Posterior cingulate gyrus (tissue), 11 donors: Measurements from ENCODE around the gene DAP.
"Not testable (repeated sequence)": the region's sequence is repeated elsewhere in the genome, so short reads cannot be mapped to it uniquely, and the experiment has no call there.

Source experiments
- DNase-seq, 10 donors: peaks; one replicate each; pipeline versions ENCODE4 v3.0.0 to v3.0.0-alpha.2; 2020 to 2021; ENCODE audit warnings: mixed read lengths in 3 of 10
- intact Hi-C: fragments of 100-400 bp; cut with DNase I; formaldehyde crosslinking; loops from one replicate; pipeline ENCODE4 v1.15.1; 2023

DAP gene

GRCh38 chr5:10678244-10678643 is 82.8 kb downstream of the DAP start:
- intact Hi-C loops, result no loop called here
- DNase-seq, result peak in 1 of 10 donors; percentile 26

- DNase-seq, result peak in 2 of 10 donors; percentile 13 to 36
- intact Hi-C loops, result no loop called here
These were observed 83.5 kb downstream of the DAP start for GRCh38 chr5:10677533-10677932.

- intact Hi-C loops, result no loop called here
These were observed 84.1 kb downstream of the DAP start for GRCh38 chr5:10676946-10677345.

GRCh38 chr5:10676224-10676623 is 84.8 kb downstream of the DAP start:
- peak in 2 of 10 donors; percentile 6 to 54 for DNase-seq
- intact Hi-C loops, result no loop called here

More at GRCh38 chr5:10676946-10677345, 84.1 kb downstream of the DAP start:
- no peak for DNase-seq

GRCh38 chr5:10675177-10675700 is 85.8 kb downstream of the DAP start:
- intact Hi-C loops, result no loop called here
- DNase-seq, result peak in 1 of 10 donors; percentile 75

GRCh38 chr5:10674582-10674981 is 86.5 kb downstream of the DAP start:
- intact Hi-C loops, result no loop called here

DNA sequence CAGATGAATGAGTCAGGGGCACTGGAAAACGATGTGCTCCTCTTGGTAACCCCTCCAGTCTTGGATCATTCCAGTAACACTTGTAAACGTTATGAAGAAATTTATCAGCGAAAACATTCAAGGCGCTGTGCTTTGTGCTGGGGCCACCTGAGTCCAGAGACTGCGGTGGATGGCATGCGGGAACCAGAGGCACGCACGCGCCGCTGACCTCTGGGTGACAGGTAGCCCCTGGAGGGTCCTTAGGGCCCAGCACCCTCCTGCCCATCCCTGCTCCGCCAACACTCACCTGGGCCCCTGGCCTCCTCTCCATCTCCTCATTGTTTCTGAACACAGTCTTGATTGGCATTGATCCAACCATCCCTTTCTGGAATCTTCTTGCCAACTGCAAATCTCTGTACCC is 86.9 kb downstream of the DAP start:
- intact Hi-C loops, result no loop called here
- peak in 1 of 10 donors; percentile 70 for DNase-seq

More at GRCh38 chr5:10674582-10674981, 86.5 kb downstream of the DAP start:
- DNase-seq, result peak in 2 of 10 donors; percentile 1 to 61

DNA sequence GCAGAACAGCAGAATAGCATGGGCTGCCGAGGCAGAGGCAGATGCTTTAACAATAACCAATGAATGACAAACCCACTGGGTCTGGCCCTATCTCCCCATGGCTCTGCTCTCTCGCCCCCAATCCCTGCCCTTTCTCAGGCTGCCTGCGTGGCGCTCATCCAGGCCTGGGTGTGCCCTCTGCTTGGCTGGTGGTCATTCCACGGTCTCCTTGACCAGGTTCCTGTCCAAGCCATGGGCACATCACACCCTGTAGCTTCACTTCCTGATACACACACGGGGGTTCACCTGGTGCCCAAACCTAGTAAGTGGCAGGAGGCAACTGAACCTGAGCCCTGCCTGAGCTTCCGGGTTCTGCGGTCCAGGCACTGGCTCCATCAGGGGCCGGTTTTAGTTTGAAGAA is 87.6 kb downstream of the DAP start:
- intact Hi-C loops, result no loop called here
- peak in 1 of 10 donors; percentile 65 for DNase-seq

GRCh38 chr5:10673017-10673389 is 88.0 kb downstream of the DAP start:
- intact Hi-C loops, result no loop called here
- peak in 1 of 10 donors; percentile 41 for DNase-seq

DNA sequence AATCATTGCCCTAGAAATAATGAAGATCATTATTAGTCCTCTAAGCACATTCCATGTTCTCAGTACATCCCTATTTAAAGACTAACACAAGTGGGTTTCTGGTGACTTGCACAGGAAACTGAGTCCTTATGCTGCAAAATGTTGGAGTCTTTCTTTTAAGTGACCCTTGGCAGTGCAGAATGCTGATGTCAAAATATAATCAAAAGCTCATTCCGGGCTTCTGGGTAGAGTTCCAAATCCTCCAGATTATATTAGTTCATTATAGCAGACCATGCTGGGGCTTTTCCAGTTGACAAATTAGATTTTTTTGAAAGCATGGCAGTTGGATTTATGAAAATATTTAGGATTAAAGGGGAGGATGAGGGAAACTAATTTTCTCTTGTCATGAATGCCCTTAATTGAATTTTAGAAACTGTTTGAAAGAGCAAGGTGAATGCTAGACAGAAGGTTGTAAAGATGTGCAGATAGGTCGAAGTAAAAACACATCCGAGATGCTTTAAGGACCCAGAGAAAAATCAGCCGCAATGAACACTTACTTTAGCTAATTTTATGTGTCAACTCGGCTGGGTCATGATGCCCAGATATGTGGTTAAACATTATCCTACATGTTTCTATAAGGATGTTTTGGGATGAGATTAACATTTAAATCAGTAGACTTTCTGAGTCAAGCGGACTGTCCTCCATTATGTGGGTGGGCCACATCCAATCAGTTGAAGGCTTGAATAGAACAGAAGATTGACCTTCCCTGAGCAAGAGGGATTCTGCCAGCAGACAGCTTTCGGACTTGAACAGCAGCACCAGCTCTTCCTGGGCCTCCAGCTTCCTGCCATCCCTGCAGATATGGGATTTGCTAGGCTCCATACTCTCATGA is 88.7 kb downstream of the DAP start:
- peak in 1 of 10 donors; percentile 17 for DNase-seq
- intact Hi-C loops, result no loop called here

GRCh38 chr5:10671041-10672008 is 89.7 kb downstream of the DAP start:
- intact Hi-C loops, result no loop called here
- DNase-seq, result peak in 1 of 10 donors; percentile 33

DNA sequence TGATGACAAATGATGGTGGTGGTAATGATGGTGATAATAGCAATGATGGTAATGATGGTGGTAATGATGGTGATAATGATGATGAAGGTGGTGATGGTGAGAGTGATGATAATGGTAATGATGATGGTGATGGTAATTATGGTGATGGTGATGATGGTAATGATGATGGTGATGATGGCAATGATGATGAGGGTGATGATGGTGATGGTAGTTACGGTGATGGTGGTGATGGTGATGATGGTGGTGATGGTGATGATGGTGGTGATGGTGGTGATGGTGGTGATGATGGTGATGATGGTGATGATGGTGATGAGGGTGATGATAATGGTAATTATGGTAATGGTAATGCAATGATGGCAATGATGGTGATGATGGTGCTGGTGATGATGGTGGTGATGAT is 91.1 kb downstream of the DAP start:
- intact Hi-C loops, result no loop called here
- no peak for DNase-seq

- peak in 1 of 10 donors; percentile 29 for DNase-seq
- intact Hi-C loops, result no loop called here
These were observed 92.3 kb downstream of the DAP start for GRCh38 chr5:10668697-10669096.

DNA sequence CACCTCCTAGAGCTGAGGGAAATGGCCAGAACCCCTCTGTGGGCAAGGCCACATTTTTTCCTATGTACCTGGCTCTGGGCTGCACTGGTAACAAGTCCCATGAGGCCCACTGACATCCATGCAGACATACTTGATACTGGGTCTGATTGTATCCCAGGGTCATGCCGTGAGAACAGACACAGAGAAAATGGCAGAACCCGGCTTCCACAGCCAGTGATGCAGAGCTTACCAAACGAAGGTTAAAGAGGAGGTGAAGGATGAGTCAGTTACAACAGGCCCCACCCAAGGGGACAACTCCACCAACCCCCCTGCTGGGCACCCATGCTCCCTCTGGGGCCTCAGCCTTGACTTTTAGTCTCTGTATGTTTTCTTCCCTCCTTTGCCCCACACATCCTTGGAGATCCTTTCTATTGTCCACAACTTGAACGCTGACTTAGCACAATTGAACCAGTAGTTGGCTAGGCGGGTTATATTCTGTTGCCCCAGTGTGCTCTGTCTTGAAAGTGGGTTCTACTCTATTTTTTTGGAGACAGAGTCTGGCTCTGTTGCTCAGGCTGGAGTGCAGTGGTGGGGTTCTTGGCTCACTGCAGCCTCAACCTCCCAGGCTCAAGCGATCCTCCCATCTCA is 93.5 kb downstream of the DAP start:
- intact Hi-C loops, result no loop called here
- peak in 1 of 10 donors; percentile 55 for DNase-seq

GRCh38 chr5:10666531-10667299 is 94.3 kb downstream of the DAP start:
- intact Hi-C loops, result no loop called here
- DNase-seq, result peak in 1 of 10 donors; percentile 51

DNA sequence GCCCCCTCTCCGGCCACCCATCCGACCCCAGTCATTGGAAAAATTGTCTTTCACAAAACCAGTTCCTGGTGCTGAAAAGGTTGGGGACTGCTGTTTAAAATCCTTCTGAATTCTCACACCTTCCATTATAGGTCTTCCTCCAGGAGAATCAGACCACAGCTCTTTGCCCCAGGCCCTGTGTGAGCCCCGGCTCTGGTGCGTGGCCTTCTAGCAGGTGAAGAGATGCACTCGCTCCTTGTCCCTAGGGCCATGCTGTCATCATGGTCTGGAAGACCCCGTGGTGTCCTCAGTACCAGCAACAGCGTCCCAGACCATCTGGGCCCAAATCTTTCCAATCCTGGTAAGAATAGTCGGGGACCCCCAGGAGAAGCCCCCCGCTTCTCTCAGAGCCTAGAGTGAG is 95.2 kb downstream of the DAP start:
- peak in 1 of 10 donors; percentile 73 for DNase-seq
- intact Hi-C loops, result no loop called here

GRCh38 chr5:10664180-10664769 is 96.8 kb downstream of the DAP start:
- intact Hi-C loops, DNase-seq: not testable (repeated sequence)

GRCh38 chr5:10663489-10664179 is 97.4 kb downstream of the DAP start:
- intact Hi-C loops, result no loop called here
- DNase-seq, result peak in 1 of 10 donors; percentile 72
